GM18511 (cell line): ENCODE results near the gene DLG2.
"Not testable (repeated sequence)": the region's sequence is repeated elsewhere in the genome, so short reads cannot be mapped to it uniquely, and the experiment has no call there.

Experiments
- ATAC-seq: cut with Tn5 transposase; IDR thresholded peaks from one replicate; pipeline ENCODE4 v1.9.1; 2021; ENCODE audit warnings: mild to moderate bottlenecking, moderate library complexity; ENCODE audit not compliant: unreplicated experiment

DLG2 gene

GRCh38 chr11:85347291-85347690 is 279.9 kb downstream of the DLG2 start:
- ATAC-seq = no peak

GRCh38 chr11:85346484-85346883 is 280.7 kb downstream of the DLG2 start:
- no peak for ATAC-seq

GRCh38 chr11:85340846-85341245 is 286.3 kb downstream of the DLG2 start:
- ATAC-seq = not testable (repeated sequence)

GRCh38 chr11:85318573-85318972 is 308.6 kb downstream of the DLG2 start:
- ATAC-seq = no peak

- ATAC-seq = peak; percentile 99
Measured at GRCh38 chr11:85316967-85317366, 310.2 kb downstream of the DLG2 start.

- ATAC-seq = no peak
Measured at GRCh38 chr11:85313741-85314140, 313.4 kb downstream of the DLG2 start.

GRCh38 chr11:85310479-85310878 is 316.7 kb downstream of the DLG2 start:
- no peak for ATAC-seq

GRCh38 chr11:85307366-85307765 is 319.8 kb downstream of the DLG2 start:
- no peak for ATAC-seq

GRCh38 chr11:85301895-85302678 is 325.1 kb downstream of the DLG2 start:
- no peak for ATAC-seq

GRCh38 chr11:85299258-85299942 is 327.7 kb downstream of the DLG2 start:
- ATAC-seq = no peak

- ATAC-seq = no peak
Measured at GRCh38 chr11:85295694-85296271, 331.4 kb downstream of the DLG2 start.

- ATAC-seq = no peak
Measured at GRCh38 chr11:85281550-85281949, 345.6 kb downstream of the DLG2 start.

- no peak for ATAC-seq
Measured at GRCh38 chr11:85279267-85279666, 347.9 kb downstream of the DLG2 start.

GRCh38 chr11:85277693-85278092 is 349.5 kb downstream of the DLG2 start:
- ATAC-seq = no peak

GRCh38 chr11:85276332-85276731 is 350.8 kb downstream of the DLG2 start:
- ATAC-seq = no peak

- ATAC-seq = not testable (repeated sequence)
Measured at GRCh38 chr11:85270315-85270714, 356.8 kb downstream of the DLG2 start.

GRCh38 chr11:85269109-85269508 is 358.0 kb downstream of the DLG2 start:
- no peak for ATAC-seq

GRCh38 chr11:85266646-85267045 is 360.5 kb downstream of the DLG2 start:
- no peak for ATAC-seq

GRCh38 chr11:85263328-85263727 is 363.8 kb downstream of the DLG2 start:
- ATAC-seq = no peak

- ATAC-seq = no peak
Measured at GRCh38 chr11:85257837-85258236, 369.3 kb downstream of the DLG2 start.

GRCh38 chr11:85256433-85256832 is 370.7 kb downstream of the DLG2 start:
- ATAC-seq = no peak

- ATAC-seq = no peak
Measured at GRCh38 chr11:85249482-85249881, 377.7 kb downstream of the DLG2 start.
